Ovary (tissue), 3 donors: ENCODE results near the gene ENOX1.

Experiments
- CTCF ChIP-seq, 3 donors: fragments of 450-650 bp in 2 of 3; fragments of 200-600 bp in 1 of 3; IDR thresholded peaks; one replicate each; pipeline versions ENCODE4 v1.5.1 to v1.8.0; 2016 to 2022; ENCODE audit warnings: antibody characterized with exemption in 3 of 3, mild to moderate bottlenecking in 1 of 3
- EP300 ChIP-seq: sonication (generic); formaldehyde crosslinking; IDR thresholded peaks from one replicate; pipeline ENCODE4 v1.6.1; 2017; ENCODE audit warnings: antibody characterized with exemption
- donor health status: DM: no; HTN: no; CAD: no.

GRCh38 chr13:43493496-43494000 lies 293.2 kb downstream of the ENOX1 start:
- TF ChIP-seq CTCF (IDR thresholded peaks at IDR 0.05) (no peak), EP300 (no peak)
